Fibroblast of skin of left biceps (primary cell): ENCODE data around the gene ALKBH8.
A peak's percentile ranks its signal among the peaks of the same experiment; 100 is the strongest.
"Not testable (repeated sequence)": the region's sequence is repeated elsewhere in the genome, so short reads cannot be mapped to it uniquely, and the experiment has no call there.

Source experiments
- DNase-seq, 2 experiments: peaks; one replicate each; pipeline ENCODE4 v3.0.0-alpha.2; 2013; ENCODE audit warnings: low read depth in 2 of 2

ALKBH8 gene

DNA sequence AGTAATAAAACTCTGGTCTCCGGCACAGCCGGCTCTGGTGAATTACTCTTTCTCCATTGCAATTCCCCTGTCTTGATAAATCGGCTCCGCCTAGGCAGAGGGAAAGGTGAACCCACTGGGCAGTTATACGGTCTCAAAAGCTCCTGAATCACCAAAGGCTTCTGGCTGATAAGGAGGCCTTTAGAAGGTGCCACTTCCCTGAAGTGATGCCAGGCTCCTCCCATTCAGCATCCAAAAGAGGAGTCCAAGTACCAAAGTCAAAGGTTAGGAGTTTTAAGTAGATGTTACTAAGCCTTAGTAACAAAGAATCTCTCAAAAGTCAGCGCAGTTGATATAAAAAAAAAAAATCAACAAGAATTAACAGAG is 11.8 kb upstream of the ALKBH8 start:
- DNase-seq, result no peak

- peak in 1 of 2 experiments; percentile 24 for DNase-seq
Measured at GRCh38 chr11:107576497-107577345, 11.2 kb upstream of the ALKBH8 start.

DNA sequence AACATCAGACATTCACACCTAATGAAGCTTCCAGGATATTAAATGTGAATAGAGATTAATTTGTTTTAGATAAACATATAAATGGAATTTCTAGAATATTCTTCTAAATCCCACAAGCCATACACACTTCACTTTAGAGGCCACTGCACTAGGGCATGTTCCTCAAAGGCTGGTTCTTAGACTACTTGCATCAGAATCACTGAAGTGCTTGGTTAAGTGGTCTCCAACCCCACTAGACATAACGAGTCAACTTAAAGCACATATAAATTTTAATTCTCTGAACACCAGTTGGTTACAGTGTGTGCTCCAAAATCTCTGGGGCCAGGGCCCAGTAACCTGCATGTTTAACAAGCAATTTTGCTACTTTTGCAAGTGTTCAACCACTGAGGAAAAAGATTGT is 7.9 kb upstream of the ALKBH8 start:
- DNase-seq, result no peak

DNA sequence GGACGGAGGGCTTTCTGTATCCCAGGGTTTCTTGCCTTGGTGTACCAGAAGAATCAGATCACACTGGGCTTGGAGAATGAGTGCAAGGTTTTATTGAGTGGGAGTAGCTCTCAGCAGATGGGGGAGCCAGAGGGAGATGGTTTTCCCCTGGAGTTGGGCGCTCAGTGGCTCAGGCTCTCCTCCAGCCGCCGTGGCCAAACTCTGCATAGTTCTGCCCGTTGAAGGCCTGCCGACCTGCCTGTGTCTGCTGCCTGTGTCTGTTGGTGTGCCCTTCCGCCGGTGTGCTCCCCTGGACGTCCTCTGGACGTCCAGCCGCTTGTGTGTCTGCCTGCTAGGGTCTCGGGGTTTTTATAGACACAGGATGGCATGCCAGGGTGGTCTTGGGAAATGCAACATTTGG is 4.5 kb upstream of the ALKBH8 start:
- DNase-seq, result no peak

DNA sequence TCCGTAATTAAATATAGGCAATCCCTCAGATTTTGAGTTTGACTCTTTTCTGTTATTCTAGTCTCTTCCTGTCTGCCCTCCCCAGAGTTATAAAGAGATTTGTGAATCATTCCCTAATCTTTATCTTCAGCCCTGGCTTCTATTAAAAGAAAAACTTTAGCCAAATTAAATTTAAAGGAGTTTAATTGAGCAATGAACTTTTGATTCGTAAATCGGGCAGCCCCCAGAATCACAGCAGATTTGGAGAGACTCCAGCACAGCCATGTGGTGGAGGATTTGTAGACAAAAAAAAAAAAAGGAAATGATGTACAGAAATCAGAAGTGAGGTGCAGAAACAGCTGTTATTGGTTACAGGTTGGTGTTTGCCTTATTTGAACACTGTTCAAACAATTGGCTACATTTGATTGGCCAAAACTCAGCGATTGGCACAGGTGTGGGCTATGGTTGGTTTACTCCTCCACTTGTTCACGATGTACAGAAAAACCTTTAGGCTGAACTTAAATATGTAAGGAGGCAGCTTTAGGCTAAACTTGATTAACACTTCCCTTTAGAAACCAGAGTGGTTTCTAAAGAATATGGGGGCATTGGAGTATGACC is 2.3 kb upstream of the ALKBH8 start:
- DNase-seq, result no peak

DNA sequence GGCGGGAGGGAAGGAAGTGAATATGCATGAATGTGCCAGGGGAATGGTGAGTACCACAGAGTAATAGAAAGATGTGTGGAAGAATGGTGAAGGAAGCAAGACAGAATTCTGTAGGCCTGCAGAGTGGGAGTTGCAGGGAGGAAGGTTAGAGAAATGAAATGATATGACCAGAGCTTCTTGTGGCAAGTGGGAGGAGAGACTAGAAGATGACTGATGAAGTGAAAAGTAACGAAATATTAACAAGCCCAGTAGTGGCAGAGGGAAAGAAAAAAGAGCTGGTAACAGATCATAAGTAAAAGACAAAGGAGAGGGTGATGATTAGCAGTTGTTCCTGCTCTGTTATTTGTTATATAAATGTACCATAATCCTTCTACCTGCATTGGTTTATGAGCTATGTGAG is 1.0 kb upstream of the ALKBH8 start:
- DNase-seq, result no peak

DNA sequence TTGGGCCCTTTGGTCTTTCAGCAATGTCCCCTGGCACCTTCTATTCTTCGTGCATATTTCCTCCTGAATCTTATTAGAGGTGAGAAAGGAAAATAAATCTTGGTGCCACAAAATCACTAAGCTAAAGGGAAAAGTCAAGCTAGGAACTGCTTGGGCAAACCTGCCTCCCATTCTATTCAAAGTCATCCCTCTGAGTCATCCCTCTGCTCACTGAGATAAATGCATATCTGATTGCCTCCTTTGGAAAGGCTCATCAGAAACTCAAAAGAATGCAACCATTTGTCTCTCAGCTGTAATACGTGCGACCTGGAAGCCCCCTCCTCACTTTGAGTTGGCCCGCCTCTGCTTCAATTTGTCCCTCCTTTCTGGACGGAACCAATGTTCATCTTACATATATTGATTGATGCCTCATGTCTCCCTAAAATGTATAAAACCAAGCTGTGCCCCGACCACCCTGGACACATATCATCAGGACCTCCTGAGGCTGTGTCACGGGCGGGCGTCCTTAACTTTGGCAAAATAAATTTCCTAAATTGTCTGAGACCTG is 493 bp upstream of the ALKBH8 start:
- not testable (repeated sequence) for DNase-seq

GRCh38 chr11:107564877-107565218 is 687 bp downstream of the ALKBH8 start:
- no peak for DNase-seq

- no peak for DNase-seq
Measured at GRCh38 chr11:107563702-107564101, 1.8 kb downstream of the ALKBH8 start.

GRCh38 chr11:107562647-107563208 is 2.8 kb downstream of the ALKBH8 start:
- DNase-seq, result peak in 1 of 2 experiments; percentile 47

DNA sequence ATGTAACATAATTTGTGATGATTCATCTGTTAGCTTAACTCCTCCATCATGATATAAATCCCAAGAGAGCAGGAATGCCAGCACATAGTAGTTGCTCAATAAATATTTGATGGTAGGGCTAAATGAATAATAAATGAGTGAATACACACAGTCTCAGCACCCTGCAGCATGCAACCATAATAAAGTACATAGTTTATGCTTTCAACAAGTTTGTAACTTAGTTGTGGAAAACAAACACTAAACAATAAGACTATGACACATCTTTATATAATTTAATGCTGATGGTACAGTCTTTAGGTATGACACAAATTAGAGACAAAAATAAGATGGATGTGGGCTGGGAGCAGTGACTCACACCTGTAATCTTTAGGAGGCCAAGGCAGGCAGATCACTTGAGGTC is 3.8 kb downstream of the ALKBH8 start:
- peak in 1 of 2 experiments; percentile 45 for DNase-seq

DNA sequence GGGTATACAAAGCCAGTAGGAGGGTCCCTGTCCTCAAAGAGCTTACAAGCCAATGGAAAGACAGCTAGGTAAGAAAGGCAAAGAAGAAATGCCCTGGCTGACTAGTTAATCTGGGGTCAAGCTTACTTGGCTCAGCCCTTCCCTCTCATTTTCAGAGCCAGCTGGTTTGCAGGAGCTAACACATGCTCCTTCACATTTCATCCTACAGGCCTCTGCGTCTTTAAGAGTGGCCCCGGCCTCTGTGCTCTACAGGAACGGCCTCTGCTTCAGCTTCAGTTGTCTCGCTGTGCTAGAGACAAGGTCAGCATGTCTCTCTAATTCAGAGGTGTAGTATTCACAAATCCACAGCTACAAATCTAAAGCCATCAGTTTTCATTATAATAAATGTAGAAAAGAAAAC is 15.2 kb downstream of the ALKBH8 start:
- no peak for DNase-seq

GRCh38 chr11:107549954-107550285 is 15.6 kb downstream of the ALKBH8 start:
- no peak for DNase-seq

- DNase-seq, result no peak
Measured at GRCh38 chr11:107549253-107549953, 16.1 kb downstream of the ALKBH8 start.

DNA sequence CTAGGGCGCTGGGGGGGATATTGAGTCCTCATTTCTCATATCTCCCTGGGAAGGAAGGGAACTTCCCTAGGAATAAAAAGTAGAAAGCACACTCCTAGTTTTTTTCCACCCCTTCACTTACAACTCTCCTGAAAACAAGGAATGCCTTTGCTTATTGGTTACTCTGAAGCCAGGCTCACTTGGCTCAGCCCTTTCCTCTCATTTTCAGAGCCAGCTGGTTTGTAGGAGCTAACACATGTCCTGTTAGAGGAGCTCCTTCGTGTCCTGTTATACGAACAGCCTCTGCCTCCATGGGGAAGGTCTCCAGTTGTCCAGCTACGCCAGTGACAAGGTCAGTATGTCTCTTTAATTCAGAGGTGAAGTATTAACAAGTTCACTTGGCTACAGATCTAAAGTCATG is 17.6 kb downstream of the ALKBH8 start:
- DNase-seq, result no peak

DNA sequence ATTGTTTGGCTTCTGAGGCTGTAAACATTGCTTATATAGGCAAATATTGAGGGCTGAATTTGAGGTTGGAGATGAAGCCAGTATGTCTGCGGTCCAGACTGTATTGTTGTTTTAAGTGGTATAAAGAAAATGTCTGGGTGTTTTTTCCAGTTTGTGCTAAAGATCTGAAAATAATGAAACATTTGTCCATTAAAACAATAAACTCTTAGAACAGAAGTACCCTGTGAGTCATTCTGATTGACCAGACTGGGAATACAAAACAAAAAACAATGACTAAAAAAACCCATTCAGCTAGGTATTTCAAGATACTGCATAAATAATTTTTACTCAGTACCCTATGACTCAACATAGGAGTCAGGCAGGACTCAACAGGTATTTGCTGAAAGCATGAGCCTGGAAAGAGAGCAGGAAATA is 20.4 kb downstream of the ALKBH8 start:
- DNase-seq, result no peak

- DNase-seq, result no peak
Measured at GRCh38 chr11:107538821-107539220, 26.7 kb downstream of the ALKBH8 start.

DNA sequence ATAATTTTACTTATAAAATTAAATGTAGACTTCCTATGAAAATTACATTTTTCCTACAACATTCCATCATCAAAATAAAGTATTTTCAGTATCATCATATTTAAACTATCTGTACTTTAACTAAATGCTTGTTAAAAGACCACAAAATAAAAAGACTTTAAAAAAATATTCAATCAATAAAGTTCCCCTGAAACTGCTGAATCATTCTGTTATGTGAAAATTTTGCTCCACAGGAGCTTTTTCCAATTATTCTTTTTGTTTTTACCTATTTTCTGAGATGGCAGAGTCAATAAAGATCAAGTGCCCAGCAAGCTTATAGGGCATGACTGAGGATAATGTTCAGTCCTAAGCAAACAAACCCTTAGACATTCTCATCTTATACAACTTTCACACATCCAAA is 27.3 kb downstream of the ALKBH8 start:
- no peak for DNase-seq

GRCh38 chr11:107537155-107537554 is 28.4 kb downstream of the ALKBH8 start:
- DNase-seq, result not testable (repeated sequence)

GRCh38 chr11:107526197-107526596 is 39.3 kb downstream of the ALKBH8 start:
- DNase-seq, result no peak

DNA sequence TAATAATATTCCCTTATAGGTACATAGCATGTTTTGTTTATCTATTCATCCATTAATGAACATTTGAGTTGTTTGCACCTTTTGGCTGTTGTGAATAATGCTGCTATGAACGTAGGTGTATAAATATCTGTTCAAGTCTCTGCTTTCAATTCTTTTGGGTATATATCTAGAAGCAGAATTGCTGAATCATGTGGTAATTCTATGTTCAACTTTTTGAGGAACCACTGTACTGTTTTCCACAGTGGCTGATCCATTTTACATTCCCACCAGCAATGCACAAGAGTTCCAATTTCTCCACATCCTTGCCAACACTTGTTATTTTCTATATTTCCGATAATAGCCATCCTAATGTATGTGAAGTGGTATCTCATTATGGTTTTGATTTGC is 56.7 kb downstream of the ALKBH8 start:
- no peak for DNase-seq

GRCh38 chr11:107508201-107508857 is 57.2 kb downstream of the ALKBH8 start:
- DNase-seq, result no peak
